OCI-LY7 (cell line): ENCODE results near the gene DLGAP1.

Experiments used
- EZH2phosphoT487 ChIP-seq: fragments of 200-600 bp; sonication (generic); IDR thresholded peaks from 2 replicates; pipeline ENCODE4 v1.6.1; 2018; ENCODE audit warnings: low read depth, borderline replicate concordance, mild to moderate bottlenecking, mixed run types, antibody characterized with exemption, low read length, moderate library complexity, mixed read lengths
- TF ChIP-seq, protein P1 (sequence below): fragments of 200-600 bp; sonication (generic); conservative IDR thresholded peaks from 2 replicates; pipeline ENCODE4 v1.5.1; 2014; ENCODE audit warnings: mild to moderate bottlenecking, antibody characterized with exemption, low read length, moderate library complexity, mixed read lengths

DNA sequence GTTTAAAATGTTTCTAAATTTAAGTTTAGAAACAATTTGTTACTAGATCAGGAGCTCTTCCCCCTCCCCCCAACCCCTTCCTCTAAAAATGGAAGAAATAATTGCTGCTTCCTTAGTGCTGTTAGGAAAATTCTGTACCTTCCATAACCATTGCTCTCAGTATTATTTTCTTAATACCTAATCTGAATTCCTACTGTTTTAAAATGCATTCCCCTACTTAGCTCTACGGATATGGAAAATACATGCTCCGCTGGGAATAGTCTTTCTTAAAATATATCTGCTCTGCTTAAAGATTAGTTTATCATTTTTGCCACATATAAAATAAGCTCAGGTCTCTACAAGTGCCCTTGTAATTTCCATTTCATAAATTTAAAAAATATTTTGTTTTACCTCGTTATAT is 789.9 kb downstream of the DLGAP1 start:
- TF ChIP-seq, protein P1, sequence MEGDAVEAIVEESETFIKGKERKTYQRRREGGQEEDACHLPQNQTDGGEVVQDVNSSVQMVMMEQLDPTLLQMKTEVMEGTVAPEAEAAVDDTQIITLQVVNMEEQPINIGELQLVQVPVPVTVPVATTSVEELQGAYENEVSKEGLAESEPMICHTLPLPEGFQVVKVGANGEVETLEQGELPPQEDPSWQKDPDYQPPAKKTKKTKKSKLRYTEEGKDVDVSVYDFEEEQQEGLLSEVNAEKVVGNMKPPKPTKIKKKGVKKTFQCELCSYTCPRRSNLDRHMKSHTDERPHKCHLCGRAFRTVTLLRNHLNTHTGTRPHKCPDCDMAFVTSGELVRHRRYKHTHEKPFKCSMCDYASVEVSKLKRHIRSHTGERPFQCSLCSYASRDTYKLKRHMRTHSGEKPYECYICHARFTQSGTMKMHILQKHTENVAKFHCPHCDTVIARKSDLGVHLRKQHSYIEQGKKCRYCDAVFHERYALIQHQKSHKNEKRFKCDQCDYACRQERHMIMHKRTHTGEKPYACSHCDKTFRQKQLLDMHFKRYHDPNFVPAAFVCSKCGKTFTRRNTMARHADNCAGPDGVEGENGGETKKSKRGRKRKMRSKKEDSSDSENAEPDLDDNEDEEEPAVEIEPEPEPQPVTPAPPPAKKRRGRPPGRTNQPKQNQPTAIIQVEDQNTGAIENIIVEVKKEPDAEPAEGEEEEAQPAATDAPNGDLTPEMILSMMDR = 0 out of 2 replicates have a peak, but pooled peaks have one; percentile 7
- no peak for TF ChIP-seq EZH2phosphoT487
